Esophagus muscularis mucosa (tissue), 3 donors: ENCODE results near the gene APOBEC3B.

Experiments used
- CTCF ChIP-seq, 3 experiments: fragments of 200-600 bp in 2 of 3; fragments of 450-650 bp in 1 of 3; sonication (generic) in 2 of 3; IDR thresholded peaks; one replicate each; pipeline ENCODE4 v1.5.1; 2017 to 2019; ENCODE audit warnings: antibody characterized with exemption in 3 of 3, mild to moderate bottlenecking in 2 of 3, moderate library complexity in 1 of 3
- POLR2A ChIP-seq: fragments of 450-650 bp; IDR thresholded peaks from one replicate; pipeline ENCODE4 v1.6.1; 2017; ENCODE audit warnings: antibody characterized with exemption, moderate library complexity, mild to moderate bottlenecking, low read depth
- POLR2AphosphoS5 ChIP-seq, 2 donors: sonication (generic); formaldehyde crosslinking; IDR thresholded peaks; one replicate each; pipeline ENCODE4 v1.6.1; 2017; ENCODE audit warnings: antibody characterized with exemption in 2 of 2

GRCh38 chr22:38935023-38935422, 47.1 kb upstream of the APOBEC3B start:
- TF ChIP-seq POLR2AphosphoS5 (IDR thresholded peaks at IDR 0.05) (no peak), CTCF (IDR thresholded peaks at IDR 0.05) (no peak), POLR2A (no peak)
